HG03378 (cell line): Measurements from ENCODE around the gene NPY1R.

Experiments
- ATAC-seq: cut with Tn5 transposase; IDR thresholded peaks from one replicate; pipeline ENCODE4 v1.9.1; 2021; ENCODE audit warnings: mild to moderate bottlenecking, moderate library complexity; ENCODE audit not compliant: unreplicated experiment

The NPY1R gene

DNA sequence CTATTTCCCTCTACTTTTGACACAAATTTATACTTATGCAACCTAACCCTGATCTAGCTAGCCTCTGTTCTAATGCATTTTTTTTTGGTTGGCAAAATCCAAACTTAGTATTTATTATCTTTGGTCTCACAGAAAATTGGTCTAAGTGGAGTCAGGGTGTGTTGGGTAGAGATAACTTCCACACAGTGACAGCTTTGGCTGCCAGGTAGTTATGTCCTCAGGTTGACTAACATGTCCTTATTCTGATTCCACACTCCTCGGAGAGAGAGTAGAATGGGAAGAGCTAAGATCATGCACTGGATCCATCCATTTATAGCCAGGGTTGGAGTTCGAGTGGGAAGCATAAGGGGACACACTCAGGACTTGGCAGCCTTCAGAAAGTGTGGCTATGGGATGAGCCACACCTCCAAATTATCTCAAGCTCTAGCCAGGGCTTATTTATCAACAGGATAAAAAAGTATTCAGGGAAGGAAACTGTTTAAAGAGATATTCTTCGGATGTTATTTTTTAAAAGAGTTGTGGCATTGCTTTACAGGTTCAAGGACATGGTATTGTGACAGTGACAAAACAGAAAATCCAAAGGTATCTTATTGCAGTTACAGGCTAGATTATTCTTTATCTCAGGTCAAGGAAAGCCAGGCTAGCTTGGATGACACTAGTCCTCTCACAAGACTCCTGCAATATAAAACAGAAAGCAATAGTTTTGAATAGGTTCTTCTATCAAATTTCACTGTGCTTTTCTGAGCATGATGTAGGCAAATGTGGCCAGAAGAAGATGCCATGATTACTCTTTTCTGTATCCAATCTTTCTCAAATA is 51.5 kb downstream of the NPY1R start:
- ATAC-seq, result no peak

DNA sequence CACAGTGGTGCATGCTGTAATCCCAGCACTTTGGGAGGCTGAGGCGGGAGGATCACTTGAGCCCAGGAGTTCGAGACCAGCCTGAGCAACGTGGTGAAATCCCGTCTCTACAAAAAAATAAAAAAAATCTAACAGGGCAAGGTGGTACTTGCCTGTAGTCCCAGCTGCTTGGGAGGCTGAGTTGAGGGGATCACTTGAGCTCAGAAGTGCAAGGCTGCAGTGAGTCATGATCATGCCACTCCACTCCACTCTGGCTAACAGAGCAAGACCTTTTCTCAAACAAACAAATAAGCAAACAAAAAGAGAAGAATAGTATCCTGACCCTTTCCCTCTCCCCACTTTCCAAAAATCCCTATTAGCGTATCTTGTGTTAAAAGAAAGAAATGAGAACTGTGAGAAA is 52.7 kb downstream of the NPY1R start:
- ATAC-seq, result no peak

DNA sequence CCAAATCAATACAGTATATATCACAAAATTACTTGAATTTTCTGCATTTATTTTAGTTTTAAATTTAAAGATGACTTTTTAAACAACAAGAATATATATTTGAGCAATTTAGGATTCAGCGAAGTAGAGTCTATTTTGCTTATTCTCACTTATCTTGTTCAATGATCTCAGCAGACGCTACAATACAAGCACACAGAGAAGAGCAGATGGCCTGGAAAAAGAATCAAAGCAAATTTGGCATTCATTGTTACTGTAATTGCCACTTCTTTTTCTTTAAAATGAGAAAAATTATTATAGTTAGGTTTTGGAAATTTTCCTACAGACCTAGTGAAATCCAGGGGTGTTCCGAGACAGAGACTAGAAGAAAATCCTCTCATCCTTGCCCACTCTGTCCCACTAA is 57.5 kb downstream of the NPY1R start:
- ATAC-seq, result no peak
